Measurements from ENCODE around the gene NOB1.

DNA sequence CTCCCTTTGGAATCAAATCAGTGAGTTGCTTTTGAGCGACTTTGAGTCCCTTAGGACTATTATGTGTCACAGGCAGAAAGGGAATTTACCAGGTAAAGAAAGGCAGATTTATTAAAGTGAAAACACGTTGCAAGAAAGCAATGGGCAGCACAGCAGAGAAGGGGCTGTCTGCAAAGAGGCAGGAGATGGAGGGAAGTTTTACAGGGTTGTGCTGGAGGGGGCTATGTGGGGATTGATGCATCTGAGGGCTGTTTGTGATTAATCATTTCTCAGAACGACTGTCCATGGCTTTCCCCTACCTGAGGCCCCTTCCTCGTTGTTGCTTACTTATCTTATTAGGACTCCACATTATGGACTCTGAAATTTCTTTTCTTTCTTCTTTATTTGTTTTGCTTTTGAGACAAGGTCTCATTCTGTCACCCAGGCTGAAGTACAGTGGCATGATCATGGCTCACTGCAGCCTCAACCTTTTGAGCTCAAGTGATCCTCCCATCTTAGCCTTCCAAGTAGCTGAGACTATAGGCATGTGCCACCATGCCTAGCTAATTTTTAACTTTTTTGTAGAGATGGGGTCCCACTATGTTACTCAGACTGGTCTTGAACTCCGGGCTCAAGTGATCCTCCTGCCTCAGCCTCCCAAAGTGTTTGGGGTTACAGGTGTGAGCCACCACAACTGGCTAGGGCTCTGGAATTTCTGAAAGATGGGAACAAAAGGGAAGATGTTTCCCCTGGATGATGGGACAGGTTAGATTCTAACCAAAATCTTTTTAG lies 12.9 kb upstream of the NOB1 start:
- TF ChIP-seq, protein P1, sequence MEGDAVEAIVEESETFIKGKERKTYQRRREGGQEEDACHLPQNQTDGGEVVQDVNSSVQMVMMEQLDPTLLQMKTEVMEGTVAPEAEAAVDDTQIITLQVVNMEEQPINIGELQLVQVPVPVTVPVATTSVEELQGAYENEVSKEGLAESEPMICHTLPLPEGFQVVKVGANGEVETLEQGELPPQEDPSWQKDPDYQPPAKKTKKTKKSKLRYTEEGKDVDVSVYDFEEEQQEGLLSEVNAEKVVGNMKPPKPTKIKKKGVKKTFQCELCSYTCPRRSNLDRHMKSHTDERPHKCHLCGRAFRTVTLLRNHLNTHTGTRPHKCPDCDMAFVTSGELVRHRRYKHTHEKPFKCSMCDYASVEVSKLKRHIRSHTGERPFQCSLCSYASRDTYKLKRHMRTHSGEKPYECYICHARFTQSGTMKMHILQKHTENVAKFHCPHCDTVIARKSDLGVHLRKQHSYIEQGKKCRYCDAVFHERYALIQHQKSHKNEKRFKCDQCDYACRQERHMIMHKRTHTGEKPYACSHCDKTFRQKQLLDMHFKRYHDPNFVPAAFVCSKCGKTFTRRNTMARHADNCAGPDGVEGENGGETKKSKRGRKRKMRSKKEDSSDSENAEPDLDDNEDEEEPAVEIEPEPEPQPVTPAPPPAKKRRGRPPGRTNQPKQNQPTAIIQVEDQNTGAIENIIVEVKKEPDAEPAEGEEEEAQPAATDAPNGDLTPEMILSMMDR (IDR thresholded peaks at IDR 0.05 in 2 of 3, conservative IDR thresholded peaks at IDR 0.05 in 1 of 3; ENCODE audit: borderline replicate concordance in 1 of 3, insufficient read depth in 1 of 3, low read depth in 2 of 3, low read length in 2 of 3), result no peak
- TF ChIP-seq JUND (IDR thresholded peaks at IDR 0.05), result no peak
- TF ChIP-seq, protein P2, sequence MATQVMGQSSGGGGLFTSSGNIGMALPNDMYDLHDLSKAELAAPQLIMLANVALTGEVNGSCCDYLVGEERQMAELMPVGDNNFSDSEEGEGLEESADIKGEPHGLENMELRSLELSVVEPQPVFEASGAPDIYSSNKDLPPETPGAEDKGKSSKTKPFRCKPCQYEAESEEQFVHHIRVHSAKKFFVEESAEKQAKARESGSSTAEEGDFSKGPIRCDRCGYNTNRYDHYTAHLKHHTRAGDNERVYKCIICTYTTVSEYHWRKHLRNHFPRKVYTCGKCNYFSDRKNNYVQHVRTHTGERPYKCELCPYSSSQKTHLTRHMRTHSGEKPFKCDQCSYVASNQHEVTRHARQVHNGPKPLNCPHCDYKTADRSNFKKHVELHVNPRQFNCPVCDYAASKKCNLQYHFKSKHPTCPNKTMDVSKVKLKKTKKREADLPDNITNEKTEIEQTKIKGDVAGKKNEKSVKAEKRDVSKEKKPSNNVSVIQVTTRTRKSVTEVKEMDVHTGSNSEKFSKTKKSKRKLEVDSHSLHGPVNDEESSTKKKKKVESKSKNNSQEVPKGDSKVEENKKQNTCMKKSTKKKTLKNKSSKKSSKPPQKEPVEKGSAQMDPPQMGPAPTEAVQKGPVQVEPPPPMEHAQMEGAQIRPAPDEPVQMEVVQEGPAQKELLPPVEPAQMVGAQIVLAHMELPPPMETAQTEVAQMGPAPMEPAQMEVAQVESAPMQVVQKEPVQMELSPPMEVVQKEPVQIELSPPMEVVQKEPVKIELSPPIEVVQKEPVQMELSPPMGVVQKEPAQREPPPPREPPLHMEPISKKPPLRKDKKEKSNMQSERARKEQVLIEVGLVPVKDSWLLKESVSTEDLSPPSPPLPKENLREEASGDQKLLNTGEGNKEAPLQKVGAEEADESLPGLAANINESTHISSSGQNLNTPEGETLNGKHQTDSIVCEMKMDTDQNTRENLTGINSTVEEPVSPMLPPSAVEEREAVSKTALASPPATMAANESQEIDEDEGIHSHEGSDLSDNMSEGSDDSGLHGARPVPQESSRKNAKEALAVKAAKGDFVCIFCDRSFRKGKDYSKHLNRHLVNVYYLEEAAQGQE (IDR thresholded peaks at IDR 0.05; ENCODE audit: low read depth), result no peak
- TF ChIP-seq POLR2AphosphoS5 (IDR thresholded peaks at IDR 0.05; ENCODE audit: low read depth, low read length), result no peak
- TF ChIP-seq RAD21 (IDR thresholded peaks at IDR 0.05; ENCODE audit: low read depth), result no peak
- TF ChIP-seq POLR2A (IDR thresholded peaks at IDR 0.05; ENCODE audit: borderline replicate concordance, extremely low read depth, insufficient read depth, insufficient read length), result no peak
